Heart left ventricle (tissue), 16 donors: ENCODE measurements around the gene SERPINA1. TPM values are rescaled to one million over a fixed set of nuclear protein-coding genes. Genes with fewer than 3 reads are reported as not detected.
A peak's percentile ranks its signal among the peaks of the same experiment; 100 is the strongest.

Source experiments
- ATAC-seq, 4 donors: fragments of 200-7000 bp; cut with Tn5 transposase; one replicate each; pipeline ENCODE4 v1.9.1; 2020 to 2022; ENCODE audit warnings: moderate library complexity in 4 of 4, mild to moderate bottlenecking in 3 of 4, moderate number of reproducible peaks in 1 of 4
- DNase-seq, 5 donors: peaks; one replicate each; pipeline ENCODE4 v3.0.0-alpha.2; 2020
- H3K27ac ChIP-seq, 12 donors: fragments of 200-600 bp; sonication (generic) in 4 of 12; one replicate each; pipeline versions ENCODE4 v1.5.0 to v1.8.0; 2016 to 2022; ENCODE audit warnings: mild to moderate bottlenecking in 2 of 12
- H3K27me3 ChIP-seq, 9 donors: fragments of 200-600 bp; sonication (generic) in 2 of 9; one replicate each; pipeline versions ENCODE4 v1.5.1 to v1.8.0; 2016 to 2022; ENCODE audit warnings: mild to moderate bottlenecking in 3 of 9
- H3K36me3 ChIP-seq, 9 donors: fragments of 200-600 bp; sonication (generic) in 2 of 9; one replicate each; pipeline versions ENCODE4 v1.5.0 to v1.8.0; 2018 to 2022; ENCODE audit warnings: mild to moderate bottlenecking in 2 of 9
- H3K4me1 ChIP-seq, 12 donors: fragments of 200-600 bp; sonication (generic) in 4 of 12; one replicate each; pipeline versions ENCODE4 v1.5.0 to v1.8.0; 2016 to 2022; ENCODE audit warnings: mild to moderate bottlenecking in 3 of 12
- H3K4me3 ChIP-seq, 12 donors: fragments of 200-600 bp; sonication (generic) in 4 of 12; one replicate each; pipeline versions ENCODE4 v1.5.0 to v1.8.0; 2017 to 2022; ENCODE audit warnings: mild to moderate bottlenecking in 9 of 12, moderate library complexity in 4 of 12
- H3K9me3 ChIP-seq, 12 donors: fragments of 200-600 bp; sonication (generic) in 4 of 12; one replicate each; pipeline versions ENCODE4 v1.5.0 to v1.8.0; 2016 to 2022; ENCODE audit warnings: mild to moderate bottlenecking in 1 of 12
- POLR2A ChIP-seq, 2 donors: fragments of 450-650 bp; IDR thresholded peaks; one replicate each; pipeline ENCODE4 v1.6.1; 2017; ENCODE audit warnings: antibody characterized with exemption in 2 of 2, mild to moderate bottlenecking in 2 of 2, moderate library complexity in 2 of 2
- WGBS, 4 donors: extraction: QIAGEN DNeasy Blood & Tissue Kit in 2 of 4; methylation state at CpG; one replicate each; pipeline versions ENCODE4 v1.1.5 to v1.1.7; 2013 to 2018; 5-methylcytosine and 5-hydroxymethylcytosine counted together
- intact Hi-C, 10 donors: fragments of 100-400 bp; cut with DNase I; formaldehyde crosslinking; loops; one replicate each; pipeline versions ENCODE4 v1.11.1 to v1.14.2; 2022
- polyA plus RNA-seq, 2 donors: library from polyadenylated mRNA; stranded (reverse); fragments of 200-250 nt; gene quantifications; one replicate each; pipeline ENCODE4 v1.2.3, GENCODE V29; 2013
- total RNA-seq, 9 donors: library from RNA; depleted of rRNA in 2 of 9; stranded (reverse); fragments of >200 nt in 2 of 9; fragmentation: NEBNext Ultra II Directional in 3 of 9; extraction: Animal tissue kit (Norgen Biotek cat#: 25700) in 3 of 9; gene quantifications; one replicate each; pipeline versions ENCODE4 v1.1.0 to v1.2.4, GENCODE V29; 2016 to 2023
- TF ChIP-seq, protein P1 (sequence below), 12 donors: fragments of 200-600 bp; sonication (generic) in 4 of 12; IDR thresholded peaks; one replicate each; pipeline versions ENCODE4 v1.5.0 to v1.8.0; 2018 to 2022; ENCODE audit warnings: antibody characterized with exemption in 12 of 12, mild to moderate bottlenecking in 5 of 12
- donor health status: ischemic (EF 13 %, LVEDD 7.1; RV severe dilation, severe dysfunction).
- donor health status: healthy with polysubstance abuse.
- donor health status: DM: no; HTN: yes; CAD: no.
- donor health status: DM: no; HTN: no; CAD: no.
- donor health status: ischemic (EF 25% LVEDD 6.9; RV normal size, moderate dysfunction).
- donor health status: ischemic (EF 25% LVEDD 5.7; RV mildly dilated, moderate dysfunction).
- donor health status: healthy.
- donor health status: DM: yes; HTN: yes; CAD: no.
- donor health status: ischemic (EF 35%, LVEDD 5.7; RV mildly dilated, moderate dysfunction).
- donor health status: nonischemic (EF 11% LVEDD 7.7; RV severe dilation, severe dysfunction).
- donor health status: DM: yes; HTN: yes; CAD: no.
- donor health status: PGD.
- donor health status: ischemic (EF 29% LVEDD 5.4; RV normal size, mild dysfunction).
- donor health status: nonischemic (EF 23%, LVEDD 6.1; RV moderate dilation, normal function).

Gene SERPINA1
- total and polyA plus RNA-seq, 11 donors: 0.99 to 53.4 (median 4.4) TPM

DNA sequence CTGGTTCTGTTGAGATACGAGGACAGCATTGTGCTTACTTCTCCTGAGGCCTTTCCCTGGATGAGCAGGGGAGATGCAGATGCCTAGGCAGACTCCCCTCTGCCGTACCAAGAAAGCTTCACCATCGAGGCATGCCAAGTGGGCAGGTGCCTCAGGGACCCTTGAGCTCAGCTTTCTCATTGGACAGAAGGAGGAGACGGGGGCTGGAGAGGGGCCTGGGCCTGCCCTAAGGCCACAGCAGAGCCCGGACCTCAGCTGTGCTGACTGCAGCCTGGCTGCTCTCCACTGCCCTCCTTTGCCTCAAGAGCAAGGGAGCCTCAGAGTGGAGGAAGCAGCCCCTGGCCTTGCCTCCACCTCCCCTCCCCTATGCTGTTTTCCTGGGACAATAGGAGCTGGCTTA lies 23.4 kb downstream of the SERPINA1 start:
- no peaks in the 10 kb centered on the region for H3K4me1 ChIP-seq
- H3K27me3 ChIP-seq: peaks cover 0 to 7% (median 0%) of the 10 kb centered on the region in 9 donors
- H3K4me3 ChIP-seq: no peak overlapping the region
- H3K9me3 ChIP-seq: no peaks in the 10 kb centered on the region
- ATAC-seq (no peak), DNase-seq (no peak)
- intact Hi-C loops: loop anchor here in 1 of 10 donors (1.0 kb wide), 1 partner anchor 15 kb away; no protein-coding TSS in a partner anchor
- no peak overlapping the region for H3K27ac ChIP-seq
- WGBS, 4 donors: 34 to 59% (median 52%) methylated on average over 4 to 5 of the region's 5 CpGs
- no peaks in the 10 kb centered on the region for H3K36me3 ChIP-seq
- TF ChIP-seq, protein P1, sequence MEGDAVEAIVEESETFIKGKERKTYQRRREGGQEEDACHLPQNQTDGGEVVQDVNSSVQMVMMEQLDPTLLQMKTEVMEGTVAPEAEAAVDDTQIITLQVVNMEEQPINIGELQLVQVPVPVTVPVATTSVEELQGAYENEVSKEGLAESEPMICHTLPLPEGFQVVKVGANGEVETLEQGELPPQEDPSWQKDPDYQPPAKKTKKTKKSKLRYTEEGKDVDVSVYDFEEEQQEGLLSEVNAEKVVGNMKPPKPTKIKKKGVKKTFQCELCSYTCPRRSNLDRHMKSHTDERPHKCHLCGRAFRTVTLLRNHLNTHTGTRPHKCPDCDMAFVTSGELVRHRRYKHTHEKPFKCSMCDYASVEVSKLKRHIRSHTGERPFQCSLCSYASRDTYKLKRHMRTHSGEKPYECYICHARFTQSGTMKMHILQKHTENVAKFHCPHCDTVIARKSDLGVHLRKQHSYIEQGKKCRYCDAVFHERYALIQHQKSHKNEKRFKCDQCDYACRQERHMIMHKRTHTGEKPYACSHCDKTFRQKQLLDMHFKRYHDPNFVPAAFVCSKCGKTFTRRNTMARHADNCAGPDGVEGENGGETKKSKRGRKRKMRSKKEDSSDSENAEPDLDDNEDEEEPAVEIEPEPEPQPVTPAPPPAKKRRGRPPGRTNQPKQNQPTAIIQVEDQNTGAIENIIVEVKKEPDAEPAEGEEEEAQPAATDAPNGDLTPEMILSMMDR (IDR thresholded peaks at IDR 0.05): no peak
- TF ChIP-seq POLR2A (IDR thresholded peaks at IDR 0.05): no peak

DNA sequence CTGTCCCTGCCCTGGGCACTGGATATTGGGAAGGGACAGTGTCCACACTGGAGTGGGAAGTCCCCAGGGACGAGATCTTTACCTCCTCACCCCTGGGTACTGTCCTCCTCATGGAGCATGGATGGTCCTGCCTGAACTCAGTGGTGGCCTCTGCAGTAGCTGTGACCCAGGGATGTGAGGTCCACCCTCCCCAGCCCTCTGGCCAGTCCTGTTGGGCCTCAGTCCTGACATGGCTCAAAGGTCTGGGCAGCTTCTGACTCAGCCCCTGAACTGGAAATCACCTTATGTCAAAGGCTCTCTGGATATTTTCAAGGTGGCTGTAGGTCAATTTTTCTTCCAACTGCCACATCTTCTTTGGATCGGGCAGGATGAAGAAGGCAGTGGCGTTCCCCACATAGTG lies 24.4 kb downstream of the SERPINA1 start:
- WGBS, 4 donors: 77 to 94% (median 85%) methylated on average over 3 of the region's 3 CpGs
- H3K36me3 ChIP-seq: no peaks in the 10 kb centered on the region
- intact Hi-C loops: loop anchor here in 1 of 10 donors (1.0 kb wide), 1 partner anchor 16 kb away; no protein-coding TSS in a partner anchor
- no peak for TF ChIP-seq POLR2A (IDR thresholded peaks at IDR 0.05)
- TF ChIP-seq, protein P1 (IDR thresholded peaks at IDR 0.05): no peak
- peaks cover 0 to 7% (median 0%) of the 10 kb centered on the region in 9 donors for H3K27me3 ChIP-seq
- no peak for ATAC-seq
- H3K4me3 ChIP-seq: no peak overlapping the region
- no peak for DNase-seq
- H3K27ac ChIP-seq: no peak overlapping the region
- no peaks in the 10 kb centered on the region for H3K9me3 ChIP-seq
- no peaks in the 10 kb centered on the region for H3K4me1 ChIP-seq

DNA sequence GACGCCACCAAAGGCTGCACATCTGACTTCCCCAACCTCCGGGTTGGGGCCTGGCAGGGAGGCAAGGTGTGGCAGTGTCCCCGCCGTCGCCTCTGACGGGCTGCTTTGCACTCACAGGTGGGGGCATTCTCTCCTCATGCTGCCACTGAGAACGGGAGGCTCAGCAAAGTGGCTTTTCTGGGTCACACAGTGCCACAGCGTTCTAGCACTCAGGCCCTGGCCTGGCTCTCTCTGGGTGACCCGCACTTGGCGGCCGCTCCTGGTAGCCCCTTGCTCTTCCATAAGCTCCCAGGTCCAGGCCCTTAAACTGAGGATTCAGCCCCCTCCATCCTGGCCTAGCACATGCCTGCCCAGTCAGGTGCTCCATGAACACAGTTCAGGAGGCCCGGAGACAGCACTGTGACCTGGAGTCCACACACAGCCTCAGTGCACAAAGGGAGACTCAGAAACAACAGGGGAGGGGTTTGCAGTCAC lies 25.2 kb downstream of the SERPINA1 start:
- Histone ChIP-seq H3K36me3 (no peaks in the 10 kb centered on the region), H3K27ac (no peak overlapping the region), H3K27me3 (peaks cover 0 to 7% (median 0%) of the 10 kb centered on the region in 9 donors), H3K4me3 (no peak overlapping the region), H3K4me1 (no peaks in the 10 kb centered on the region), H3K9me3 (no peaks in the 10 kb centered on the region)
- TF ChIP-seq POLR2A (IDR thresholded peaks at IDR 0.05): no peak
- TF ChIP-seq, protein P1 (IDR thresholded peaks at IDR 0.05): no peak
- intact Hi-C loops: loop anchor here in 1 of 10 donors (1.0 kb wide), 1 partner anchor 17 kb away; no protein-coding TSS in a partner anchor
- ATAC-seq (peak in 1 of 4 donors; percentile 7), DNase-seq (no peak)
- 72 to 88% (median 79%) methylated on average over 6 to 12 of the region's 12 CpGs for WGBS, 4 donors

DNA sequence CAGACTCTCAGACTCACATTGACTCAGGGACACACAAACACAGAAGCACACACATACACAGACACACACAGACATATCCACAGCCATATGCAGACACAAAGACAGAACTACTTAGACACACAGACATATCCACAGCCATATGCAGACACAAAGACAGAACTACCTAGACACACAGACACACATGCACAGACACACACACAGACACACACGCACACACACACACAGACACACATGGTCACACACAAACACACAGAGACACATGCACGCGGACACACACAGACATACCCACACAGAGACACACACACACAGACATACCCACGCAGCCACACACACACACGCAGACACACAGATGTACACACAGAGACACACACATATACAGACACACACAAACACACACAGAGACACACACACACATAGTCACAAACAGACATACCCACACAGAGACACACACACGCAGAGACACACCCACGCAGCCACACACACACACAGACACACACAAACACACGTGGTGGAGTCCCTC lies 25.7 kb downstream of the SERPINA1 start:
- DNase-seq: no peak
- no peak for ATAC-seq
- H3K27ac ChIP-seq: no peak overlapping the region
- H3K9me3 ChIP-seq: no peaks in the 10 kb centered on the region
- WGBS, 4 donors: 69 to 79% (median 77%) methylated on average over 8 of the region's 8 CpGs
- no peak overlapping the region for H3K4me3 ChIP-seq
- no peaks in the 10 kb centered on the region for H3K4me1 ChIP-seq
- TF ChIP-seq, protein P1 (IDR thresholded peaks at IDR 0.05): no peak
- H3K27me3 ChIP-seq: peaks cover 0 to 11% (median 0%) of the 10 kb centered on the region in 9 donors
- intact Hi-C loops: loop anchor here in 1 of 10 donors (1.0 kb wide), 1 partner anchor 18 kb away; no protein-coding TSS in a partner anchor
- no peaks in the 10 kb centered on the region for H3K36me3 ChIP-seq
